CD14-positive monocyte (primary cell): ENCODE results near the gene INPP4B. TPM values are rescaled to one million over a fixed set of nuclear protein-coding genes. Genes with fewer than 3 reads are reported as not detected.

Experiments used
- DNase-seq, 3 donors: peaks; one replicate each; pipeline ENCODE4 v3.0.0-alpha.2; 2011 to 2022
- H2AFZ ChIP-seq: 2 replicates; pipeline ENCODE4 v1.6.0; 2012; ENCODE audit warnings: mild to moderate bottlenecking, low read depth, low read length, inconsistent platforms; ENCODE audit not compliant: insufficient read depth, poor library complexity, severe bottlenecking
- H3K27ac ChIP-seq, 2 donors: 1 replicate in 1 of 2; 2 replicates in 1 of 2; pipeline ENCODE4 v1.5.1; 2012 to 2013; ENCODE audit warnings: low read length in 2 of 2, control low read depth in 1 of 2, inconsistent platforms in 1 of 2, low read depth in 1 of 2, mild to moderate bottlenecking in 1 of 2
- H3K27me3 ChIP-seq, 2 donors: one replicate each; pipeline versions ENCODE4 v1.6.0 to v1.6.1; 2011 to 2013; ENCODE audit warnings: low read length in 2 of 2; ENCODE audit not compliant: control insufficient read depth in 2 of 2, insufficient read depth in 2 of 2
- H3K36me3 ChIP-seq, 2 donors: replicated peaks in 1 of 2; 1 replicate in 1 of 2; 2 replicates in 1 of 2; pipeline versions ENCODE4 v1.5.1 to v1.6.1; 2012 to 2013; ENCODE audit warnings: low read length in 2 of 2, control low read depth in 1 of 2, inconsistent platforms in 1 of 2, mild to moderate bottlenecking in 1 of 2; ENCODE audit not compliant: insufficient read depth in 2 of 2, control insufficient read depth in 1 of 2
- H3K4me1 ChIP-seq, 2 donors: 1 replicate in 1 of 2; 2 replicates in 1 of 2; pipeline versions ENCODE4 v1.5.1 to v1.6.1; 2012 to 2013; ENCODE audit warnings: low read length in 2 of 2, control low read depth in 1 of 2, inconsistent platforms in 1 of 2, mild to moderate bottlenecking in 1 of 2, moderate library complexity in 1 of 2; ENCODE audit not compliant: insufficient read depth in 2 of 2, control insufficient read depth in 1 of 2
- H3K4me2 ChIP-seq: replicated peaks from 2 replicates; pipeline ENCODE3; 2012; ENCODE audit warnings: low read length, moderate library complexity, mild to moderate bottlenecking; ENCODE audit not compliant: poor library complexity, severe bottlenecking; ENCODE audit errors: extremely low read depth
- H3K4me3 ChIP-seq, 3 experiments: fragments of 200-600 bp in 1 of 3; sonication (generic) in 1 of 3; replicated peaks in 1 of 3; 1 replicate in 2 of 3; 2 replicates in 1 of 3; pipeline ENCODE4 v1.5.1; 2011 to 2013; ENCODE audit warnings: low read length in 3 of 3, mild to moderate bottlenecking in 3 of 3, control low read depth in 2 of 3, low read depth in 2 of 3, inconsistent platforms in 1 of 3, moderate library complexity in 1 of 3
- H3K79me2 ChIP-seq: 2 replicates; pipeline ENCODE4 v1.6.0; 2012; ENCODE audit warnings: mild to moderate bottlenecking, control low read depth, inconsistent platforms, low read length, moderate library complexity; ENCODE audit not compliant: insufficient read depth
- H3K9ac ChIP-seq: 2 replicates; pipeline ENCODE4 v1.6.0; 2017; ENCODE audit warnings: low read length, mild to moderate bottlenecking; ENCODE audit not compliant: insufficient read depth, poor library complexity, severe bottlenecking
- H3K9me3 ChIP-seq, 2 donors: replicated peaks in 1 of 2; 1 replicate in 1 of 2; 2 replicates in 1 of 2; pipeline versions ENCODE4 v1.5.1 to v1.6.1; 2012 to 2013; ENCODE audit warnings: low read length in 2 of 2, control low read depth in 1 of 2; ENCODE audit not compliant: control insufficient read depth in 1 of 2, insufficient read depth in 1 of 2
- H4K20me1 ChIP-seq: 2 replicates; pipeline ENCODE4 v1.6.0; 2012; ENCODE audit warnings: mild to moderate bottlenecking, low read length, control low read depth, moderate library complexity; ENCODE audit not compliant: insufficient read depth
- H3K27ac Mint-ChIP-seq, 7 donors: one replicate each; pipeline ENCODE4 v1.8.0; 2020; ENCODE audit warnings: mild to moderate bottlenecking in 7 of 7, mixed read lengths in 7 of 7, moderate library complexity in 6 of 7, inconsistent platforms in 2 of 7
- H3K27me3 Mint-ChIP-seq, 3 donors: one replicate each; pipeline ENCODE4 v1.8.0; 2021 to 2022; ENCODE audit warnings: low read depth in 3 of 3, mild to moderate bottlenecking in 3 of 3, mixed read lengths in 3 of 3, moderate library complexity in 3 of 3, inconsistent platforms in 1 of 3
- H3K36me3 Mint-ChIP-seq, 2 donors: one replicate each; pipeline ENCODE4 v1.8.0; 2020; ENCODE audit warnings: mixed read lengths in 2 of 2, inconsistent platforms in 1 of 2, mild to moderate bottlenecking in 1 of 2
- H3K4me1 Mint-ChIP-seq: one replicate; pipeline ENCODE4 v1.8.0; 2020; ENCODE audit warnings: mild to moderate bottlenecking, mixed read lengths
- H3K4me3 Mint-ChIP-seq, 2 donors: one replicate each; pipeline ENCODE4 v1.8.0; 2020; ENCODE audit warnings: mild to moderate bottlenecking in 2 of 2, mixed read lengths in 2 of 2, moderate library complexity in 1 of 2
- H3K9me3 Mint-ChIP-seq, 7 donors: one replicate each; pipeline ENCODE4 v1.8.0; 2020 to 2022; ENCODE audit warnings: mixed read lengths in 7 of 7, mild to moderate bottlenecking in 6 of 7, moderate library complexity in 6 of 7, inconsistent platforms in 2 of 7
- CTCF ChIP-seq: fragments of 200-600 bp; IDR thresholded peaks from one replicate; pipeline ENCODE4 v1.8.0; 2022; ENCODE audit warnings: antibody characterized with exemption, mild to moderate bottlenecking
- WGBS: methylation state at CpG from one replicate; pipeline ENCODE4 v1.1.5; 2013; ENCODE audit warnings: missing lambda C conversion rate; ENCODE audit not compliant: insufficient coverage; 5-methylcytosine and 5-hydroxymethylcytosine counted together
- intact Hi-C, 2 donors: fragments of 100-400 bp; cut with micrococcal nuclease; formaldehyde crosslinking; loops; one replicate each; pipeline versions ENCODE4 v1.15.0 to v1.15.1; 2023
- polyA plus RNA-seq, 3 donors: library from polyadenylated mRNA; depleted of rRNA in 1 of 3; unstranded in 2 of 3; stranded (reverse) in 1 of 3; fragments of 300-500 nt in 2 of 3; fragments of >200 nt in 1 of 3; fragmentation: Illumina TruSeq in 2 of 3; gene quantifications; 1 replicate in 2 of 3; 2 replicates in 1 of 3; pipeline ENCODE4 v1.2.3, GENCODE V29; 2012 to 2021

INPP4B gene
- polyA plus RNA-seq, 3 donors: 0.13 to 0.38 (median 0.22) TPM

- WGBS: no CpG with 5 or more reads among the region's 2 CpGs
- H2AFZ ChIP-seq: no peak overlapping the region
- H3K27ac Mint-ChIP-seq: no peak overlapping the region
- H3K27me3 ChIP-seq: no peaks in the 10 kb centered on the region
- DNase-seq: no peak
- no peak for TF ChIP-seq CTCF
- no peaks in the 10 kb centered on the region for H3K4me1 Mint-ChIP-seq
- no peaks in the 10 kb centered on the region for H3K4me1 ChIP-seq
- no peak overlapping the region for H3K4me2 ChIP-seq
- no peaks in the 10 kb centered on the region for H4K20me1 ChIP-seq
- no peaks in the 10 kb centered on the region for H3K27me3 Mint-ChIP-seq
- no peak overlapping the region for H3K4me3 Mint-ChIP-seq
- H3K36me3 Mint-ChIP-seq: no peaks in the 10 kb centered on the region
- no peaks in the 10 kb centered on the region for H3K79me2 ChIP-seq
- H3K9me3 Mint-ChIP-seq: no peaks in the 10 kb centered on the region
- no peak overlapping the region for H3K27ac ChIP-seq
- H3K4me3 ChIP-seq: no peak overlapping the region
- intact Hi-C loops: no loop called here
- no peaks in the 10 kb centered on the region for H3K9me3 ChIP-seq
- no peaks in the 10 kb centered on the region for H3K36me3 ChIP-seq
- H3K9ac ChIP-seq: no peak overlapping the region
These were observed 500.2 kb downstream of the INPP4B start for GRCh38 chr4:142345924-142346323.

GRCh38 chr4:142341268-142341667, 504.8 kb downstream of the INPP4B start:
- no peaks in the 10 kb centered on the region for H3K27me3 ChIP-seq
- Mint-ChIP-seq H3K36me3 (no peaks in the 10 kb centered on the region), H3K4me1 (no peaks in the 10 kb centered on the region), H3K4me3 (no peak overlapping the region), H3K9me3 (peaks cover 0 to 9% (median under 1%) of the 10 kb centered on the region in 7 donors), H3K27me3 (peaks cover 0 to 2% (median 0%) of the 10 kb centered on the region in 3 donors), H3K27ac (no peak overlapping the region)
- H4K20me1 ChIP-seq: no peaks in the 10 kb centered on the region
- DNase-seq: no peak
- no peak overlapping the region for H3K9ac ChIP-seq
- H3K4me1 ChIP-seq: no peaks in the 10 kb centered on the region
- TF ChIP-seq CTCF: no peak
- H3K79me2 ChIP-seq: no peaks in the 10 kb centered on the region
- H3K36me3 ChIP-seq: no peaks in the 10 kb centered on the region
- WGBS: no CpG with 5 or more reads among the region's 4 CpGs
- intact Hi-C loops: no loop called here
- H3K27ac ChIP-seq: no peak overlapping the region
- H3K4me2 ChIP-seq: no peak overlapping the region
- H3K9me3 ChIP-seq: peaks cover 0 to 5% of the 10 kb centered on the region in 2 donors
- no peak overlapping the region for H2AFZ ChIP-seq
- H3K4me3 ChIP-seq: no peak overlapping the region
